ENCODE data around the gene EIF6.
"Not testable (repeated sequence)": the region's sequence is repeated elsewhere in the genome, so short reads cannot be mapped to it uniquely, and the experiment has no call there.

EIF6 gene

DNA sequence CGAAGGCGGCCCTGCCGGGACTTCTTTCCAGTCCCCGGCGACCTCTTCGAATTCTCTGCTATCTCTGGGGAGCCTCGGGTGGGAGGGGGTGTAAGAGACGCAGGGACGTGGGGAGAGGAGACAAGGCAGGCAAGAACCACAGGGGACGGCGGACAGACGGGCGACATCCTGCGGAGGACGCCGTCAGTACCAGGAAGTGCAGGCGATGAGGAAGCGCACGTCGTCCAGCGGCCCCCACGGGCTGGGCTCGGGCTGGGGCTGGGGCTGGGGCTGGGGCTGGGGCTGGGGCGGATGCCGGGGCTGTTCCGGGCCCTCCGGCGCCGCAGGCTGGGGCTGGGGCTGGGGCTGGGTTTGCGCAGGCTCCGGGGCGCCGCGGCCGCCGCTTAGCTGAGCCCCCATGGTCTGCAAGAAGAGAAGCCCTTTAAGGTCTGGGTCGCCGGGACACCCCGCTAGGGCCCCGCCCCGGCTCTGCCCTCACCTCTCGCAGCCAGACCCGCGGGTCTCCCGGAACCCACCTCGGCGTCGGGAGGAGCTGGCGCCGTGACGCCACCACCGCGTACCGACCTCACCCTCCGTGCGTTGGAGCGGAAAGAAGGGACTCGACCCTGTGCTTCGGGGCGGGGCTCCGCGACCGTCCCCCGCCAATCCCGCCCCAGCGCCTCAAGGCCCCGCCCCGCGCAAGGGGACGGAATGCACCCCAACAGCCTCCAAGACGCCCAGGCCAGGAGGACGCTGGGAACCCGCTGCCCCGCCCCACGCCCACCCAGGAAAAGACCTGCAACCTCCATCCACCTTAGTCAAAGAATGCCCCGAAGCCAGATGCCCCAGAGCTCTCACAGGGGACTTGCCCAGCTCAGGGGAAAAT is 6.8 kb downstream of the EIF6 start, which contains the start of gene MMP24OS:
TSS of gene MMP24OS (minus strand) at position 592 of the 865 bp plus-strand sequence. CDS start at position 399, 193 bp downstream.
- peak; percentile 83 for DNase-seq (ENCODE audit: low read depth)

DNA sequence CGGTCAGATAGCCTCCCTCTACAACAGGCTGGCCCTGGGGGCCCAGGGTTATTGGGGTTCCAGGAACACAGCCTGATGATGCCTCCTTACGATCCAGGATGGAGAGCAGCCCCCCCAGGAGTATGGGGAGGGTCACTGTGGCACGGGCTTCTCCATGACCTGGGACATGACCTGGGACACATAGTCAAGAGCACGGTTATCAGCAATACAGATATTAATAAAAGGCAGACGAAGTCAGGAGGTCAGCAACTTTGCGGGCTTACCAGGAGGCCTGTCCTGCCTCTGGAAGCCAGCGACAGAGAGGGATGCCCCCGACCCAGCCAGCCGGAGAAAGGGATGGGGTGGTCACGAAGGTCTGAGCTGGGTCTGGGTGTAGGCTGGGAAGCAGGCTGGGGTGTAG is 7.4 kb downstream of the EIF6 start:
- DNase-seq (ENCODE audit: low read depth), result no peak

- no peak for DNase-seq (ENCODE audit: low read depth)
Observed at GRCh38 chr20:35276408-35276807, 8.2 kb downstream of the EIF6 start.

GRCh38 chr20:35275741-35276251 is 8.8 kb downstream of the EIF6 start:
- no peak for DNase-seq (ENCODE audit: low read depth)

GRCh38 chr20:35274172-35275092 is 10.1 kb downstream of the EIF6 start:
- no peak for DNase-seq (ENCODE audit: low read depth)

GRCh38 chr20:35273449-35274171 is 11.0 kb downstream of the EIF6 start:
- DNase-seq (ENCODE audit: low read depth), result no peak

- no peak for DNase-seq (ENCODE audit: low read depth)
Observed at GRCh38 chr20:35271904-35272303, 12.7 kb downstream of the EIF6 start.

- no peak for DNase-seq (ENCODE audit: low read depth)
Observed at GRCh38 chr20:35271073-35271882, 13.3 kb downstream of the EIF6 start.

DNA sequence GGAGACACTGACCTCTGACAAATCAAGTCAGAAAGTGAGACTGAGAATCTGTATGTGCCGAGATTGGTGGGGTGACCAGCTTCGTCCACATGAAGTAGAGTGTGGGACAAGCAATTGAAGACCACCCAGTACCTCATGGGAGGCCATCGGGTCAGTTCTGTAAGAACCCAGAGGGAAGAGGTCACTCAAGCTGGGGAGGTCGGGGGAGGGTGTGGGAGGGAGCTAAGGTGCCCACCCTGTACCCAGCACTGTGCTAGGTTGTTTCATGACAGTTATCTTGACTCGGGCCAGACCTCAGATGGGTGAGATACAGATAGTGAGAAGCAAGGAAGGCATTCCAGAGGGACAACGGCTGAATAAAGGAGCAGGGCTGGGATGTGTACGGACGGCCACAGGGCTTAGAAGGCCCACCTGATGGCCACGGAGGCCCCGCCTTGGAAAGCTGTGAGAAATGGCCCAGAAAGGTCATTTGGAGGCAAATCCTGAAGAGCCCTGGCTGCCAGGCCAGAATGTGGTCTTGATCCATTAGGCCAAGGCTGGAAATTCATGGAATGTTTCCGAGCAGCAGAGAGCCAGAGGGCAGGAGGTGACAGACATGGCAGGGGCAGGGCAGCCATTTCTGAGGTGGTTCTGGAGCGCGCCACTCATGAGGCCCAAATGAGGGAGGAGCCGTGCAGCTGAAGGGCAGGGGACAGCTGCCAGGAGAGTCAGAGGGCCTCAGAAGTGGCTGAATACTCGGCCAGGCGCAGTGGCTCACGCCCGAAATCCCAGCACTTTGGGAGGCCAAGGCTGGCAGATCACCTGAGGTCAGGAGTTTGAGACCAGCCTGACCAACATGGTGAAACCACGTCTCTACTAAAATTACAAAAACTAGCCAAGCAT is 14.3 kb downstream of the EIF6 start:
- DNase-seq (ENCODE audit: low read depth), result no peak

GRCh38 chr20:35269055-35269781 is 15.4 kb downstream of the EIF6 start:
- no peak for DNase-seq (ENCODE audit: low read depth)

DNA sequence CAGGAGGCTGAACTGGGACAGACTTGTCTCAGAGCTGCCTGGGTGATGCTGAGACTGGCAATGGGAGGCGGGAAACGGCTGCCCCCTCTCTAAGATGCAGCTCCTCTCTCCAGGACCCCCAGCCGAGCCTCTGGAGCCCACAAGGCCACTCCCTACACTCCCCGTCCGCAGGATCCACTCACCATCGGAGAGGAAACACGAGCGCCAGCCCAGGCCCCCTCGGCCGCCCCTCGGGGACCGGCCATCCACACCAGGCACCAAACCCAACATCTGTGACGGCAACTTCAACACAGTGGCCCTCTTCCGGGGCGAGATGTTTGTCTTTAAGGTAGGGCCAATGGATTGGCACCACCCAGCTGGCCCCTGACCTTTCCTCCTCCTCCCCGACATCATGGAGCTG is 17.5 kb downstream of the EIF6 start:
- DNase-seq (ENCODE audit: low read depth), result no peak

- DNase-seq (ENCODE audit: low read depth), result no peak
Observed at GRCh38 chr20:35264755-35265154, 19.8 kb downstream of the EIF6 start.

- no peak for DNase-seq (ENCODE audit: low read depth)
Observed at GRCh38 chr20:35263532-35264341, 20.8 kb downstream of the EIF6 start.

DNA sequence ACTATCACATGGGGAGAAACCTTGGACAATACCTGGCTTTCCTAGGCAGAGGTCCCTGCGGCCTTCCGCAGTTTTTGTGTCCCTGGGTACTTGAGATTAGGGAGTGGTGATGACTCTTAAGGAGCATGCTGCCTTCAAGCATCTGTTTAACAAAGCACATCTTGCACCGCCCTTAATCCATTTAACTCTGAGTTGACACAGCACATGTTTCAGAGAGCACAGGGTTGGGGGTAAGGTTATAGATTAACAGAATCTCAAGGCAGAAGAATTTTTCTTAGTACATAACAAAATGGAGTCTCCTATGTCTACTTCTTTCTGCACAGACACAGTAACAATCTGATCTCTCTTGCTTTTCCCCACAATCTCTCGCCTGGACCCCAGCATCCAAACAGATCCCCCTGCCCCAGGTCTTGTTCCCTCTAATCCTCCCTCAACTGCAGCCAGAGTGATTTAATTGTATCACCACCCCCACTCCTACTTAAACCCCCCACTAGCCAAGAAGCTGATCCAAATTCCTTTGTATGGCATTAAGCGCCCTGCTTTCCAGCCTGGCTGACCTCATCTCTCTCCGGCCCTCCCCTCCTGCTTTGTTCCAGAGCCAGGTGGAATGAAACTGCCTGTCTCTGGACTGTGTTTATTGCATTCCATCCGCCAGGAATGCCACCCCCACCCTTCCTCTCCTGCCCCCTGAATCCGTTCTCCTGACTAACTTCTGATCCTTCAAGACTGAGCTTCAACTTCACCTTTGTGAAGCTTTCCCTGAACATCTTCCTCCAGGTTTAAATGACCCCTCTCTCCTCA is 21.6 kb downstream of the EIF6 start:
- not testable (repeated sequence) for DNase-seq (ENCODE audit: low read depth)

DNA sequence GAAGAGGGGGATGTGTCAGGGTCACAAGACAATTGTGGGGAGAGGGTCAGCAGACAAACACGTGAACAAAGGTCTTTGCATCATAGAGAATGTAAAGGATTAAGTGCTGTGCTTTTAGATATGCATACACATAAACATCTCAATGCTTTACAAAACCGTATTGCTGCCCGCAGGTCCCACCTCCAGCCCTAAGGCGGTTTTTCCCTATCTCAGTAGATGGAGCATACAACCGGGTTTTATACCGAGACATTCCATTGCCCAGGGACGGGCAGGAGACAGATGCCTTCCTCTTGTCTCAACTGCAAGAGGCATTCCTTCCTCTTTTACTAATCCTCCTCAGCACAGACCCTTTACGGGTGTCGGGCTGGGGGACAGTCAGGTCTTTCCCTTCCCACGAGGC is 22.3 kb downstream of the EIF6 start:
- not testable (repeated sequence) for DNase-seq (ENCODE audit: low read depth)

- DNase-seq (ENCODE audit: low read depth), result no peak
Observed at GRCh38 chr20:35260426-35260825, 24.1 kb downstream of the EIF6 start.

- DNase-seq (ENCODE audit: low read depth), result no peak
Observed at GRCh38 chr20:35257175-35257909, 27.2 kb downstream of the EIF6 start.

Measured in activated gamma-delta T cell treated with anti-CD3 and anti-CD28 coated beads, Interleukin-2, amount 50 U/mL, for 16 hours (primary cell).